Fibroblast of mammary gland (primary cell): ENCODE measurements around the gene CIRBP.
"Not testable (repeated sequence)": the region's sequence is repeated elsewhere in the genome, so short reads cannot be mapped to it uniquely, and the experiment has no call there.

Source experiments
- DNase-seq: peaks from one replicate; pipeline ENCODE4 v3.0.0-alpha.2; 2010; ENCODE audit warnings: low read depth
- H3K4me3 ChIP-seq: 2 replicates; pipeline ENCODE4 v1.5.1; 2011; ENCODE audit warnings: low read depth, mild to moderate bottlenecking, low read length, moderate library complexity; ENCODE audit not compliant: control insufficient read depth
- TF ChIP-seq, protein P1 (sequence below): conservative IDR thresholded peaks from 2 replicates; pipeline ENCODE4 v1.5.1; 2011; ENCODE audit warnings: low read depth, low read length, inconsistent platforms; ENCODE audit not compliant: control insufficient read depth, insufficient read depth

Gene CIRBP

DNA sequence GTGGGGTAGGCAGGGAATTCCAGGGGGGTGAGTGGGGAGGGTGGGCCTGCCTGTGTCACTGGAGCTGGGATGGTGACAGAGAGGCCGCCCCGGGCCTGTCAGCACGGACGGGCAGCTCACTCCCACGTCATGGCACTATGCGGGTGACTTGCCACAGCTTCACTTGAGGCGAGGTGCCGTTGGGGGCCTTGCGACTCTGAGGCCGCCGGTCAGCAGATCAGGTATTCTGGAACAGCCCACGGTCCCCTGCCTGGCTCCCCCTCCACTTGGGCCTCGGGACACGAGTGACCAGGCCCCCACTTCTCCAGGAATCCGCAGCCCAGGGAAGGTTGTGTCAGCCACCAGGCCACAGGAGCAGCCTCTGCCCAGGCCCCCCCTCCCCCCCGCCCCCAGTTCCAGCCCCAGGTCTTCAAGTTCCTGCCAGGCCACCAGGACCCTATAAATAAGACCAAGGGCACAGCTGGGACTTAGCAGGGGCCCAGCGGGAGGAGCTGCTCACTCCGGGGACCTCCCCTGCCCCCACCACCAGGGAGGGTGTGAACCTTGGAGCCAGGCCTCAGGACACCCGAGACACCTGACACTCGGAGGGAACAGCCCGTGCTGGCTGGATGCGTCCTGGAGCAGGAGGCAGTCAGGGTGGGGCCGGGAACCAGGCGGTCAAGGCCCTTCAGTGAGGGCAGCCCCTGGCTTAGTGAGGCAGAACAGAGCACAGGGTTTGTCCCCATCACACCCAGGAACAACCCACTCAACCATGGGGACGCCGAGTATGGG lies 23.5 kb upstream of the CIRBP start:
- no peak for DNase-seq
- TF ChIP-seq, protein P1, sequence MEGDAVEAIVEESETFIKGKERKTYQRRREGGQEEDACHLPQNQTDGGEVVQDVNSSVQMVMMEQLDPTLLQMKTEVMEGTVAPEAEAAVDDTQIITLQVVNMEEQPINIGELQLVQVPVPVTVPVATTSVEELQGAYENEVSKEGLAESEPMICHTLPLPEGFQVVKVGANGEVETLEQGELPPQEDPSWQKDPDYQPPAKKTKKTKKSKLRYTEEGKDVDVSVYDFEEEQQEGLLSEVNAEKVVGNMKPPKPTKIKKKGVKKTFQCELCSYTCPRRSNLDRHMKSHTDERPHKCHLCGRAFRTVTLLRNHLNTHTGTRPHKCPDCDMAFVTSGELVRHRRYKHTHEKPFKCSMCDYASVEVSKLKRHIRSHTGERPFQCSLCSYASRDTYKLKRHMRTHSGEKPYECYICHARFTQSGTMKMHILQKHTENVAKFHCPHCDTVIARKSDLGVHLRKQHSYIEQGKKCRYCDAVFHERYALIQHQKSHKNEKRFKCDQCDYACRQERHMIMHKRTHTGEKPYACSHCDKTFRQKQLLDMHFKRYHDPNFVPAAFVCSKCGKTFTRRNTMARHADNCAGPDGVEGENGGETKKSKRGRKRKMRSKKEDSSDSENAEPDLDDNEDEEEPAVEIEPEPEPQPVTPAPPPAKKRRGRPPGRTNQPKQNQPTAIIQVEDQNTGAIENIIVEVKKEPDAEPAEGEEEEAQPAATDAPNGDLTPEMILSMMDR, result no peak
- H3K4me3 ChIP-seq, result no peak overlapping the region

DNA sequence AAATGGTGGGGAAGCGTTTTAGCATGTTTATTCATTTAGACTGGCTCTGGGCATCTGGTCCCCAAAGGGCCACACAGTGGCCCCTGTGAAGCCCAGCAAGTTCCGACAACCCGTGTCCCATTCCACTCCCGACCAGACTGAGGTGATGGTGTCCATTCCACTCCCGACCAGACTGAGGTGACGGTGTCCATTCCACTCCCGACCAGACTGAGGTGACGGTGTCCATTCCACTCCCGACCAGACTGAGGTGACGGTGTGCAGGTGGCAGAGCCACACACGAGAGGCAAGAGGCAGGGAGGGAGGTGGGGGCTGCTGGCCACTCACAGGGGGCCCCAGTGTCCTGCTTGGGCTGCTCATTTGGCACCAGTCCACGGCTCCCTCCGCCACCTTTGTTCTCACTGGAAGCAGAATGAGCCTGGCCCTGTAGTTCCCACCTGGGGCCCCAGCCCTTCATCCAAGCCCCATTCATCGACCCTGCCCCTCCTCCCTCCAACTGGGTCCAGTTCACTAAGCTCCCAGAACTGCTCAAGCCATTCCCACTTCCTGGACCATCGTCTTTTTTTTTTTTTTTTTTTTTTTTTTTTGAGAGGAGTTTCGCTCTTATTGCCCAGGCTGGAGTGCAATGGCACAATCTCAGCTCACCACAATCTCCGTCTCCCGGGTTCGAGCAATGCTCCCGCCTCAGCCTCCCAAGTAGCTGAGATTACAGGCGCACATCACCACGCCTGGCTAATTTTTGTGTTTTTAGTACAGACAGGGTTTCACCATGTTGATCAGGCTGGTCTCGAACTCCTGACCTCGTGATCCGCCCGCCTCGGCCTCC lies 22.7 kb upstream of the CIRBP start:
- not testable (repeated sequence) for H3K4me3 ChIP-seq, DNase-seq

DNA sequence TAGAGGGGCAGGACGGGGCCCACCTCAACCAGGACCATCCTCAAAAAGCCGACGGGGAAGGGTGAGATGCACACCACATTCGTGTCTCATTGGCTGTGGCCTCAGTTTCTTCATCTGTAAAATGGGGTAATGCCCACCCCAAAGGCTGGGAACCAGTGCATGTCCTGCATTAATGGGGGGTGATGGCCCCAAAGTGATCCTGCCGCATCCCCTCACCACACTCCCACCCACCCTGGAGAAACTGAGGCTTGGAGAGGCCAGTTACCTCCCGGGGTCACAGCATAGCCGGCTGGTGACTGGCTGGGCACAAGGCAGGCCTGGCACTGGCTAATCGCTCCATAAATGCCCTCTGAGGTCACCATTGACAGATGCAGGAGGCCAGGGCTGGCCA lies 21.4 kb upstream of the CIRBP start:
- TF ChIP-seq, protein P1, result no peak

DNA sequence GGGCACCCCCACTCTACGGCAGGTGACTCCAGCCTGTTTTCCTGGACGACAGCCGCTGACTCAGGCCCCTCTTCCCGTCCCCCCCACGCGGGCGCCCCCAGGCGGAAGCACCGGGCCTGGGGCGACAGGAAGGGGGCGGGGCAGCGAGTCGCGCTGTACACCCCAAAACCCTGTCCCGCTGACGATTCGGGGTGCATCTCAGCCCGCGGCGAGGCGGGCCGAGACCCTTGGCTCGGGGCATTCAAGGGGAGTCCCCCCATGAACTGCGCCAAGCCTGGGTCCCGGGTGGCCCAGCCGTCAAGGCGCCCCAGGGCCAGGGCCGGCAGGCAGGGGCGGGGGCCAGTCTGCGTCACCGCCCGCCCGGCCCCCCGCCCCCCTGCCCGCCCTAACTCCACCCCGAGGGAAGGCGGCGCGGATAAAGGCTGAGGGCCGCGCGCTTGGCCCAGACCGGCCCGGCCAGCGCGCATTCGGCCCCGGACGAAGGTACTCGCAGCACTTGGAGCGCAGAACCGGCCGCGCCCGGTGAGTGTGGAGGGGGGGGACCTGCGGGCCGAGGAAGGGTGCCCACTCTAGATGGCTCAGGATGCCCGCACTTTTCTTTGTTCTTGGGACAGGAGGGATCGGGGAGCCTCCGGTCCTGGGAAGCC lies 20.9 kb upstream of the CIRBP start, which contains the start of gene MIDN:
Gene MIDN, plus strand, starts transcription at position 445 of the 647 bp plus-strand sequence. CDS start 1,714 bp downstream, outside the sequence.
- H3K4me3 ChIP-seq, result peak within 1 kb of the TSS; percentile 58
- peak; percentile 84 for DNase-seq

More for the DNA sequence above, 21.4 kb upstream of the CIRBP start:
- H3K4me3 ChIP-seq, result peak overlapping the region; percentile 38
- DNase-seq, result no peak

DNA sequence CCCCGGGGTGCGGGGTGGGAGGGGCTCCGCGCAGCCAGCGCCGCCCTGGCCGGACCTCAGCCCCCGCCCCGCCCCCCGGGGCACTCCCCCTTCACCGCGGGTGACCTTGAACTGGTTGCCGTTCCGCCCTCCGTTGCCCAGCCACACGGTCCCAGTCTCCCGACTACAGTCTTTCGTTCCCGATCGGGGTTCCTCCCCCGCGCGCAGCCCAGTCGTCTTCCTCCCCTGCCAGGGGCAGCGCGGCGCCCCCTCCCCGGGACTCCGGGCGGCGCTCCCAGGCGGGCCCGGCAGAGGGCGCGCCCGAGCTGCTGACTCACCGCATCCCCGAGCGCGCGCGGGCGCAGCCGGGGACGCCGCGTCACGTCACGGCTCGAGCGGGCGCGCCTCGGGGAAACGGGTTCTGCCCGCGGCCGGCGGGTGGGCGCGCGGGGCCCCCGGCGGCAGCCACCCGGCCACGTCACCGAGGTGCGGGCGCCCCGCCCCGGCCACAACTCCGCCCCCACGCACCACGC lies 20.3 kb upstream of the CIRBP start:
- DNase-seq, result peak; percentile 75
- peak overlapping the region; percentile 58 for H3K4me3 ChIP-seq
- TF ChIP-seq, protein P1, result peak; percentile 18

More for the DNA sequence above, 20.9 kb upstream of the CIRBP start, which contains the start of gene MIDN:
- TF ChIP-seq, protein P1, result no peak

DNA sequence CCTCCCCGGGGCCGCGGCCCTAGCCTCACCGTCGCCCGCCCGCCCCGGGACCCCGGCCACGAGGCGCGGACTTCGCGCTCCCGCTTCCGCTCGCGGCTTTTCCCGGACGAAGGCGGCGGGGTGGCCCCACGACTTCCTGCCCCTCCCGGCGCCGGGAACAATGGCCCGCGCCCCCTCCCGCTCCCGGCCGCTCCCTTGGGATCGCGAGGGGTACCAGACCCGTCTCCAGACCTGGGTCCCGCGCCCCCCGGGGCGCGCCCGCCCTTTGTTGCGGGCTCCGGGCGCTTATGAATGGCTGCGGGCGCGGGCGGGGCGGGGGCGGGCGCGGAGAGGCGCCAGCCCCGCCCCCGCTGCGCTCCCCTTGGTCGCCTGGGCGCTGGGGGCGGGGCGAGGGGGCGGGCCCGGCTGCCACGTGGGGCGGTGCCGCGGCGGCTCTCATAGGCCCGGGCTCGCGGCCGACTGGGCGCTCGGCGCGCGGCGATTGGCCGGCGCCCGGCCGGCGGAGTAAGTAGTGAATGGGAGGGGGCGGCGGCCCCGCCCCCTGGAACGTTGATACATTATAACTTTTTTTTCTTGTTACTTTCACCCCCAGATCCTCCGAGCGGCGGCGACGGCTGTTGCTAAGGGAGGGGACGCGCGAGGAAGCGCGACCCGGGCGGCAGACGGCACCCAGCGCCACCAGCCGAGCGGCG lies 19.7 kb upstream of the CIRBP start:
- peak overlapping the region; percentile 77 for H3K4me3 ChIP-seq
- TF ChIP-seq, protein P1, result no peak
- DNase-seq, result peak; percentile 94
